DMS79 treated with DMSO at 0.1 percent for 48 hours (cell line): ENCODE data around the gene ASTN1.
A peak's percentile ranks its signal among the peaks of the same experiment; 100 is the strongest.
"Not testable (repeated sequence)": the region's sequence is repeated elsewhere in the genome, so short reads cannot be mapped to it uniquely, and the experiment has no call there.

ENCODE experiments used
- DNase-seq: peaks from one replicate; lab custom pipeline; 2025; lab: John Stamatoyannopoulos, UW

The ASTN1 gene

DNA sequence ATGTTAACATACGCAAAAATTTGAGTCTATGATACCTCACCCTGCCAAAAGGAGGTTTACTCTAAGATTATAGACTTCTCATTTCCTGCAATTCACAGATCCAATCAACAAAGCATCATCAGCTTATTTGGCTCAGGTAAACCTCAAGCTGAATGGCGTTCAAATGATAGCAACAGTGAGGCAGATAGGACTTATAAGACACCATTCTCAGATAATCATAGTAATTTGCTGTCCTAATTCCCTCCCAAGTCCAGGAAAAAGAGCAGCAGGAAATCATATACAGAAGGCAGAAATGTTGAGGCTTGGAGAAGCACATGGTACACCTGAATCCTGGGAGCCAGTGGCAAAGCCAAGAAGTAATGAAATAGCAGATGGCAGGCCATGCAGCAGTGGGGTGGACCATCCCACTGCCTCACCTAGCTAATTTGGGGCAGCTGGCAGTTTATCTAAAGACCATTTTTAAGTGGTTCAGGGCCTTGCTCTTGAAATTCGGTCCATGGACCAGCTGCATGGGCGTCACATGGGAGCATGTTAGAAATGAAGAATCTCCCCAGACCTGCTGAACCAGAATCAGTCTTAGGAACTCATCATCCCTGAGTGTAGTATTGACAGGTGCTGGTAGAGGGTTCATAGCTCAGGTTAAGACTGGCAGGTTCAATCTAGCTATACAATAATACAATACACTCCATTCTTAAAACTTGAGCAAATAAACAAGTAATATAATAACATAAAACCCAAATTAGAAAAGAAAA lies 57.7 kb downstream of the ASTN1 start:
- no peak for DNase-seq

DNA sequence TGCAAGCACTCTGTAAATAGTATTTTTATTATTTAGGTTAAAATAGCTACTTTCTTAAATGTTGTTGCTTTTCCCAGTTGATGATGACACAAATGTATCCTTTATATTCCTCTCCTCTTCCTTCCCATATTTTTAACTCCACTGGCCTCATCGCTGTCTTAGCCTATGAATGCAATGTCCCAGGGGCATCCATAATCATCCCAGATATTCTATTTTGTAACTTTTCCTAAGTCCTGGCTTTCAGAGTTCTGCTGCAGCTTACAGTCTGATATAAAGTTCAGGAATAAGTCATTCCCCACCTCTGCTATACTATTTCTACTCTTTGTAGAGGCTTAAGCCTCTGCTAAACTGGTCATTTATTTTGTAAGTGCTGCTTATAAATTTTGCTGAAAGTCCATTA lies 58.3 kb downstream of the ASTN1 start:
- DNase-seq: no peak

DNA sequence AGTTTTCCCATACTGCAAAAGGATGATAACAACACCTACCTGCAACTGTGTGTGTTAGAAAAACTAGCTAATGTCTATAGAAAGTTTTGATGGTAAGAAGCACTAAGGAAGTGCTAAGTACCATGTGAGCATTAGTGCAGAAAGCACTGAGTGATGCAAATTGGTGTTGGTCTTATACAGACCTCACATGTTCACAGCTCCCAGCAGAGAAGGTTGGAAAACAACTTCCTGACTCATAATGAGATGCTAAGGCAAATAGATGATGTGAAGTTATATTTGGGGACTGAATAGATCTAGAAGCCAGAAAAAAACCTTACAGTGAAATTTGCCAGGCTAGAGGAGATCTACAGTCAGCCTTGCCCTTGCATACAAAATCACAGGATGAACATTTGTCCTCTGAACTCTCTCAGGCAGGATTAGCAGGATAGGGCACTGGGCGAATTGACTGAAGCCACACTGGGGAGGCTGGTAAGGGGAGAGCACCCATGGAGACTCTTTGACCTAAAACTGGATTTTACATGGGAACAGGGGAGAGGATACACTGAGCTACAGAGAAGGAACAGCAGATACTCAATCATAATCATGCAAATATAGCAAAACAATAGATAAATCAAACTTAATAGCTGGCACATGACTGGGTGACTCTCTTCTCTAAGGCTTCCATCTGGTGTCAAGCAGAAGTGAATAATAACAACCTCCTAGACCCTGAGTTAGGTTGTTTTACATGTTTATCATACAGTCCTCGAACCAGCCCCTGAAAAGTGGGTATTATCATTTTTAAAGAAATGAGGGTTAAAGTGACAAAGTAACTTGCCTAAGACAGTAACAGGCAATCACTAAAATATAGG lies 61.3 kb downstream of the ASTN1 start:
- no peak for DNase-seq

DNA sequence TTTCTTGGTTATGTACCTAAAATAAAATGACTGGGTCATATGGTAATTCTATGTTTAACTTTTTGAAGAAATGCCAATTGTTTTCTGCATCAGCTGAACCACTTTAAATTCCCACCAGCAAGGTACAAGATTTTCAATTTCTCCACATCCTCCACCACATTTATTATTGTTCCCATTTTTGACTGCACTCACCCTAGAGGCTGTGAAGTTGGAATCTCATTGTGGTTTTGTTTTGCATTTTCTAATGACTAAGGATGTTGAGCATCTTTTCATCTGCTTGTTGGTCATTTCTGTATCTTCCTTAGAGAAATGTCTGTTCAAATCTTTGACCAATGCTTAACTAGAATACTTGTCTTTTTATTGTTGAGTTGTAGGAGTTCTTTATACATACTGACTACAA lies 72.5 kb downstream of the ASTN1 start:
- DNase-seq: no peak

DNA sequence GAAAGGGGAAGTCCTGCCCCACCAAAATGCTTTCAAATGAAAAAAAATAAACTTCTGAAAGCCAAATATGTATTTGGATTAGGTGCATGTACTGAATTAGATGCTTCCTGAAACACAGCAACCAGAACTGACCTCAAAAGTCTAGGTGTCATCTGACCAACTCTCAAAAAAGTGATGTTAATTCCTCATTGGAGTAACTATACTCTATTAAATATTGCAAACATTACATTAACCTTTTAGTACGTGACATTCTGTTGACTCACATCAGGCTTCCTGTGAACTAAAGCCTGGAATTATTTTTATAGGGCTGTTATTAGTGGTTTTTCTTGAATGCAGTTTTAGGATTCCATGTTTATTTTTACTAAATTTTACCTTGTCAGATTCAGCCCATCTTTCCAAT lies 73.5 kb downstream of the ASTN1 start:
- no peak for DNase-seq

DNA sequence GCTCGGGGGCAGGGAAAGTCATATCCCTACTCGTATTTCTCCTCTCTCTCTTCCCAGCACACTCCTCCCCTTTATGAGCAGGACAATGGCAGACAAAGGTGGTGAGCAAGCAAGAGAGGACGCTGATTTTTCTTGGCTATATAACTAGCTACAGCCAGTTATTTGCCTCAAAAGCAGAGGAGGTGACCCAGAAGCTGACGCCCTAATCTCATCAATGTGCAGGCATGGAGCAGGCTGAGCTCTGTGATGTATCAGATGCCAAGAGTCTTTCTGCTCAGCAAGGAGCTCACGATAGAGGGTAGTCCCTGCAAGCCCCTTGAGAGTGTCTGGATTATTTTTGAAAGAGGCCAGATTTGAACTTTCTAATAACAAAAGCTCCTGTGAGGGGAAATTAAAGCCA lies 75.5 kb downstream of the ASTN1 start:
- DNase-seq: no peak

DNA sequence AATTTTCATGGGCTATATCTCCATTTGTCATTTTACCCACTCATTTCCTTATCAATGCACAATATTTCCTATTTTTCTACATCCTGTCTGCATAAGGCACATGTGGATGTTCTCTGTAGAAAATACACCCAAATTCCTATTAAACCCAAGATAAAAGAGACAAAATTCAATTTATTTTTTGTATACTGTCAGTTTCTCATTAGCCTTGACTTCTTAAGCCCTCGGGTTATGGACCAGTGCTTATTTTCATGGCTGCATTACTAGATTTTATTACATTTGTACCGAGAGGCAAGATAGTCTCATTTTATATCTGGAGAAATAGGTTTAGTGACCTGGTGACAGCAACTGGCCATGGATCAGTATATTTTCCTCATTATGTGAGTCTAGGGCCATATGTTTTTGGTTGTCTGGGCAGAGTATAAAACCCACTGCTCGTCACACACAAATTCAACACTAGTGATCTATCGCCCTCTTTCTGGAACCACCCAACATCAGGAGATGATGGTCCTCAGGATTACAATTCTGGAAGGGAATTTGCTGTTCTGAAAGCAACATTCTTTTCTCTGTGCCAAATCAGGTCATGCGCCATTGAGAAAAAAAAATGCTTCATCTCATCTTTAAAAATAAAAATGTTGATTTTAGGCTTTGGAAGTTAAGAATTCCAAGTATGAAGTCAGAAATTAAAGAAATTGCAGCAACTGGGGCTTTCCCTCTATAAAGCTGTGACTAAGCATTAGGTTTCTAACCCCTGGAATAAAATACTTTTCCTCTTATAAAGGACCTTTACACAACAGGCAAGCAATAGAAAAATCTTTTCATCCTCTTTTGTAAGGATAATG lies 81.4 kb downstream of the ASTN1 start:
- DNase-seq: no peak

DNA sequence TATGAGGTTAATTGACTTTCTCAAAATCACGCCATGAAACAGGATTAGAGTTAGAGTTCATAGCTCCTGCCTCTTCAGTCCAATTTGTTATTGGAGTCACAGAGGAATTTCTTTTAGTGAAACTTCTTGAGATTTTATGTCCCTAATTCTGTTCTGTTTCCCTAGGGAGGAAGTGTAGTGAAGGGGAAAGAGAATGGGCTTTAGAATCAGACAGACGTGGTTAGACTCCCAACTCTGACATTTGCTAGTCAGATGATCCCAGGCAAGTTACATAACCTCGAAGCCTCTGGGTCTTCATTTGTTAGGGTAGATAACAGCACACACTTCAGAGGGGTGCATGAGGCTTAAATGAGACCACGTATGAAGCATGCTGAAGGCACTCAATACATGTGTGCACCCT lies 83.9 kb downstream of the ASTN1 start:
- no peak for DNase-seq

DNA sequence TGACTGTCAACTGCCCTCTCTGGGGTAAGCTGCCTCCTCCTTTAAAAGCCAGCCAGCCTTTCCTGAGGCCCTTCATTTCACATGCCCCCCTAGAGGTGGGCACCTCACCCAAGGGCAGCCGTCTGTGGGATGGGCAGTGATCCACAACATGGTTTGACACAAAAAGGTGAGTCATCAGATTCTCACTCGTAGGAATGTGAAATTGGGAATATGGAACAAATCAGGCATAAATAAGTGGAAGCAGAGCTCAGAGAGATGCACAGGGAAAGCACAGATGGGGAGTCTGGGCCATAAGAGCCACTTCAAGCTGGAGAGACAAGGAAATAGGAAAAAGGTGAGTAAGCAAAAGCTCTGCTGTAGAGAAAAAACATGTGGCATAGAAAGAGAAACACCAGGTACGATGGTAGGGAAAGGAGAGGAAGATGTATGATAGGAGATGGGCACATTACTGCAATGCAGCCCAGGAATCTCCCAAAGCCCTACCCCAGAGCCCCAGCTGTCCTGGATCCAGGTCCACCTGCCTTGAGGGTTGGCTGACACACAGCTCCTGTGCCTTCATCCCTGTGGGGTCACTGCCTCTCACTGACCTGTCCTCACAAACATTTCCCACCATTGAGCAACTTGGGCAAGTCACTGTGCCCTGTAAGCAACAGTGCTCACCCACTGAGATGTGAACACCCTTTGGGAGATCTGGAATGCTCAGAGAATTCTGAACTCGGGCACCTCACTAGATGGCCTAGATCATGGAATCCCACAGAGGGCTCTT lies 86.6 kb downstream of the ASTN1 start:
- peak; percentile 41 for DNase-seq

DNA sequence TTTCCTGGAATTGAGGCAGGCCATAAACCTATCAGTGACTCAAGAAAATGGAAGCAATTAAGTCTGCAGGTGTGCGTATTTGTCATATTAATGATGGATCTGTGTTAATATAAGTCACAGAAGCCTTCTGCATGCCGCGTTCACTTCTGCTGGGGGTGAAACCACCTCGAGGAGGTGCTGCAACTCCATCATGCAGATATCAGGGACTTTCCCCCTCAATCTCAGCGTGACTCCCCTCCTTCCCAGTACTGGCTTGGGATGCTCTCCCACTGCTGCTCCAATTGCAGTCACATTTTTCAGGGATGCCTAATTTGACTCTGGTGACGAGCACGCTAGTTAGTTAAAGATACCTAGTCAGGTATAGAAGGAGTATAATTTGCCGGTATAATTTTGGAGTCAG lies 87.5 kb downstream of the ASTN1 start:
- DNase-seq: no peak

DNA sequence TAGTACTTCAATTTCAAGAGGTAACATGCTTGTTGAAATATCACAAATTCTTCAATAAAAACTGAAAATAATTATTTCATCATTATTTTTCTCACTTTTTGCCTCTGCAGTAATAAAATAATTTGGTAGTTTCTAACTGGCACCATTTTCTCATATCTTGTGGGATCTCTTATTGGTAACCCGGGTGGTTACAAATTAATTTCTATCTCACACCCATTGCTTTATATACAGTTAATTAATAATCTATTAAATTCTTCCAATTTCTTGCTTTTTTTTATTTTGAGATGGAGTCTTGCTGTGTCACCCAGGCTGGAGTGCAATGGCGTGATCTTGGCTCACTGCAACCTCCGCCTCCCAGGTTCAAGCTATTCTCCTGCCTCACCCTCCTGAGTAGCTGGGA lies 89.7 kb downstream of the ASTN1 start:
- DNase-seq: not testable (repeated sequence)

DNA sequence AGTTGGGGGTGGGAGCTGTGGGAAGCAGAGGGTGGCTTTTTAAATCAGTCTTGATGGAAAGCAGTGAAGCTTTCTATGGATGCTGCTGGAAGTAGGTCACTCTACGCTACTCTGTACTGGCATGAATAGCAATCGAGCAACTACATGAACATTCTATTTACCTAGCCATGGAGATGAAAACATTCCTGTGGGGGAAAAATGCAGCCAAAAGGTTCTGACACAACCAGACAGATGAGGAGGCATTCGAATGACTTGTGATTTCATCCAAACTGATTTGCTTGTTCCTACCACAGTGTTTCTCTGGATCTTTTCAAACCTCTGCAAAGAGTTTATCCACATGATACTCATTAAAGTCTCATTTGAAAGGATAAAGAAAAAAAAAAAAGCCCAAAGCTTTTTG lies 95.0 kb downstream of the ASTN1 start:
- DNase-seq: no peak

DNA sequence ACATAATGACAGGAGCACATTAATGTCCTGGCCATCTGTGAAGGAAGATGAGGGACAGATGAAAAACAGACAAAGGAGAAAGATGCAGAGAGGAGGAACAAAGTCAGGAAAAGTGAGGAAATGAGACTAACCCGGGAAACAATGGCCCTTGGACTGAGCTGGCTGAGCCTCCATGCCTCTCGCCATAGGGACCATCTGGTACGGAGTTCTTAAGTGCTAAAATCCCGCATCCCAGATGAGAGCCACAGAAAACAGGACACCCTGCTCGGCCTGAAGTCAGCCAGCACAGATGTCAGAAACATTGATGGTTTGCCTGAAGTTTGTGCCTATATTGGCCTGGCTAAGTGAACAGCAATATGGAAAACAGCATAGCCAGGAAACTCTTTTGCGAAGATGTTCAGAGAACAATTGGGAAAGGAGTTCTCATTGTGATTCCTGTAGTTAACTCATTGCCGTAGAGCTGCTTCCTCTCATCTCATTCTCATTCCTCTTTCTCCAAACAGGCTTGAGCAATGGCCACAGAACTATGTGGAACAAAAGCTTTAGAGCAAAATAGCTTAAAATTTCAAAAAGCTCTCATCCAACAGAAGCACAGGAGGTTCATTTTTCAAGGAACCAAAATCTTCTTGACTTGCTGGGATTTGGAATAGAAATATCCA lies 96.6 kb downstream of the ASTN1 start:
- no peak for DNase-seq

DNA sequence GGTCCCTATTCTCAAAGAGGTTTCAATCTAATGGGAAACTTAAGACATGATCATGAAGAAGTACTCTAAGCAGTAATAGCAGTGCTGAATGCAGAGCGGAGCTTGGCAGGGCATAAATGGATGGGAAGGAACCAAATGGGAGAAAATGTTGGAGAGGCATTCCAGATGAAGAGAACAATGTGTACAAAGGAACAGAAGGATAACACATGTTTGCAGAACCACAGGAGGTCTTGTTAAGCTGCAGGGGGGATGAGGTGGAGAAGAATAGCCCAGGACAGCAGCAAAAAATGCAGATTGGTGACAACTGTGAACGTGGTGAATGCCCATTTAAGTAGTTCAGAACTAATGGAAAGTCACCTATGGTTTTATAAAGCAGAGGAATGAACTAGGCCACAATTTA lies 99.1 kb downstream of the ASTN1 start:
- no peak for DNase-seq

DNA sequence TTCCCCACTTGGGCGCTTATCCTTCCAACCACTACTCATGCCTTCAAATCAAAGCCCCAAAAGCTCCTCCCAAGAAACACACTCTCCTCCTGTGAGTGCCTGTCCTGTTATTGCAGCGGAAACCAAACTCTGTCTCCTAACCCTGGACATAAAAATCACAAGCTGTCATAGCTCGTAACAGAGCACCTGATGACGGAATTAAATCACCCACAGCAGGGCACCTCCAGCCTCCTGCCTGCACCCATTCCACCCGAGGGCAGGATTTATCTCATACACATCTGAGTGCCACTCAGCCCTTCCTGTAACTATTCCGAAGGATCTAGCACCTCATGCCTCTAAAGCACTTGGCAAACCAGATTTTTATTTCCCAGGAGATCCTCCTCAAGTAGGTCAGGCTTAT lies 100.9 kb downstream of the ASTN1 start:
- DNase-seq: no peak

DNA sequence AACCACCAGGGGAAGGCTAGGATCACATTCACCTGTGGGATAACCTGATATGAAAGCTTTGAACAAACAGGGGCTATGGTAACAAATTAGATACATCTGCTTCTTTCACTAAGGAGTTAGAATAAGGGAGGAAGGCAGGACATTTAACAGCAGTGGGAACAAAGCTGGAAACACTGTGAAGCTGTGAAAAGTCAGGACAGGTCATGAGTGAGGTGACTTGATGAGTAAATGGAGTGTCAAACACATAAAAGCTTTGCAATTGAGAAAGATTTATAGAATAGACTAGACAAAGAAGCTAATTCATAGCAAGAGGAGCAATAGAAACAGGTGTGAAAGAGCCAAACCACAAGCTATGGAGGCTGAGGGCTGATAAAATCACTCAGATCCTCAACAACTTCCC lies 110.0 kb downstream of the ASTN1 start:
- DNase-seq: no peak

DNA sequence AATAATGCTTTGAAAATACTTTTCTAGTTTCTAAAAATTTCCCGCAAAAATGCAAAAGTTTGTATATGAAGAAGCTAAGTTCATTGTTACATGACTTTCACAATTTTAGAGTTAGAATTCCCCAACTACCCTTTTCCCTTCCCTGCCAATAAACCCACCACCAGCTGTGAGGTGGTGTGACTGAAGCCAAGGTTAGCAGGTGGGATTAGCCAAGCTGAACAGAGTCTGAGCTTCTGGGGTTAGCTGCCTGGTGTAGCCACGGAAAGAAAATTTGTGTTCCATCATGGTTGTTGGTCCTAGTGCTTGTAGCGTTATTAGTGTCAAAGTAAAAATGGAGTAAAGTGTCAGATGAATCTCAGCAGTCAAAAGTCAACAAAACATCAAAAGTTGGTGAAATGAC lies 110.9 kb downstream of the ASTN1 start:
- DNase-seq: peak; percentile 22

DNA sequence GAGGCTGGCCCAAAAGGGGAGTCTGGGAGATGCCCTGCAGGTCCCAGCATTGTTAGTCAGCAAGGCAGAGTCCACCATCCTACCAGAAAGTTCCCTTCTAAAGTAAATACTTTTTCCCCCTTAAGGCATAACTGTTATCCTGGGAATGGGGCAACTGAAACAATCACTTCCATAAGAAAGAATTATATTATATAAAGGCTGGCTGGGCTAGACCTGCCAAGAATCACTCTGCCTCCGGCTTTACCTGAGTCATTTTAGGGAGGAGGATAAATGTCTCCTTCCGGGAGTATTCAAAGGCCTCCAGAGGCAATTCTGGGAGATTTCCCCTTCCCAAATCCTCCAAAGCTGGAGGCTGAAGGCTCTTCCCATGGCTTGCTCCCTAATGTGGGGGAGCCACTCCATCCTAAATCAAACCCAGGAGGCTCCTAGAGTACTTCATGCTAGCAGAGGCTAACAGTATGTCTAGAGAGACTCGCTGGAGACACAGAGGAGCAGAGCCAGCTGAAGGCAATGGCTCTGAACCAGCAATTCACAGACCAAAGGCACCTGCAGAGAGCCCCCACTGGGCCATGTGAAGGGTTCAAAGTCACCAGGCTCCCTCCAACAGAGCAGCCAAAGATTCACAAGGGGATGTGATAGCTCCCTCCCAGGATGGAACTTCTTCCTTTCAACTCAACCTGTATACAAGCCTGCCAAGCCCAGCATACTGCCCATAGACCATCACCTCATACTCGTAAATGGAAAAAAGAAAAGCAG lies 116.0 kb downstream of the ASTN1 start:
- DNase-seq: no peak

DNA sequence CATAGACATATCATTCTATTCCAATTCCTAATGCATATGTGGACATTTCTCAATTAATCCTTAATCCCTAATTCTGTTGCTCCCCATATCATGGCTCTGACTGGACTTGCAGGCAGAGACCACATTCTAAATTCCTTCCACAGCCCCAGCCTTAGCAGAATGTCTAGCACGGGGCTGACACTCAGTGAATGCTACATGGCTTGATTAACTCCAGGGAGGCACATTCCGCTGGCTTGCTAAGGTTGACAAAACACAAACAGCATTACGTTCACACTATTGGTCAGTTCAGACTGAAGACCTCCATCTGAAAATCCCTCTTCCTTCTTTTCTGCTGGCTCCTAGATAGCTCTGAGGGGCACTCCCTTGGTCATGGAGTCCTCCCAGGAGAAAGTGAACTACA lies 119.4 kb downstream of the ASTN1 start:
- no peak for DNase-seq

DNA sequence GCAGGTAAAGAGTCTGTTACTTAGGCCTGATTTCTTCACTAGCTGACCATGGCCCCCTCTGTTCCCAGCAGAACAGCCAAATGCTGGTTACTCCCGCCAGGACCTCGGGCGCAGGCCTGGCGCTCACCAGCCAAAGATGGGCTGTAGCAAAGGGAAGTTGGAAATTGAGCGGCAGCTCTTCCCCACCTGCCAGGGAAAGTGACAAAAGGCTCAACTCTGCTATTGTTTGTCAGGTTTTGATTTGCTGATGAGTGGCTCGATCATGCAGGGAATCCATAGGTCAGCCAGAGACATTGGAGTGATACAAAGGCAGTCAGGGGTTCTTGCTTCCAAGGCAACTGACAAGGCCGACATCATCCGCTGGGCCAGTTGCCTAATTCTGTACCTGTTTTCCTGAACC lies 120.1 kb downstream of the ASTN1 start:
- no peak for DNase-seq

DNA sequence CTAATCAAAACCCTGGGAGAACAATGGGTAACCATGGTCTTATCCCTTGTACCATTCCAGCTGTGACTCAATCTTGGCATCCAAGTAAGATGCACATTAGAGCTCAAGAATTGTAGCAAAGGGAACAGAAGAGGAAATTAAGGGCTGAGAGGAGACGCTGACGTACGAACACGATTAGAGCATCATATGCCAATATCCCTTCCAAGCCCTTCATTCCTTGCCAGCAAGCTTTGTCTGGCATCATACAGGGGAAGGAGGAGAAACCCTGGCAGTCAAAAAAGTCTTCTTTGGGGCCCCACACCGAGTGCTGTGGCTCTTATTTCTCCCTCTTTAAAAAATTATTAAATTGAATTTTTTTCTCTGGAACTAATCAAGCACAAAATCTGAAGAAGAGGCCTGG lies 120.9 kb downstream of the ASTN1 start:
- no peak for DNase-seq
